Measurements from ENCODE around the gene VPS54. TPM values are rescaled to one million over a fixed set of nuclear protein-coding genes. Genes with fewer than 3 reads are reported as not detected.
A peak's percentile ranks its signal among the peaks of the same experiment; 100 is the strongest.

VPS54 gene
- total RNA-seq, 1 donor from 2014 or later: 44.3 TPM

DNA sequence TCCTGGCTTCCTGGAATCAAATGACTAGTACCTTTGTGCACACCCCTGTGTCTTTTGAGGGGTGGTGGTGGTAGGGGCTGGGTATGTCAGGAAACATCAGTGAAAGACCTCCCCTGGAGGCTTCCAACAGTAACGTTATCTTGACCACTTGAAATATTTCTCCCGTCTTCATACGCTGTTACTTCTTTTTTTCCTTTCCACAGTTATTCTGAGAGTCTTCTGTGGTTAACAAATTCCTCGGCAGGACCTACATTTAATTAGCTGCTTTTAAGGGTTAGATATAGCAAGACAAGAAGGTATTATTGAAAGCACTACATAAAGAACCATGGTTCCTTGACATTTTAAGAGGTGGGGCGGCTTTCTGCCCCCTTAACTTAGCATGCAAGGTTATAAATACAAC, 142.9 kb downstream of the VPS54 start:
- H3F3A ChIP-seq (ENCODE audit: low read depth): peaks cover 13% of the 10 kb centered on the region
- no peak overlapping the region for H3K4me2 ChIP-seq
- H3K9ac ChIP-seq: no peak overlapping the region
- H3K4me3 ChIP-seq: no peak overlapping the region
- no peak overlapping the region for H3K27ac Mint-ChIP-seq
- H3K27ac ChIP-seq: no peak overlapping the region
- H4K20me1 ChIP-seq (ENCODE audit: low read depth): peaks cover 9% of the 10 kb centered on the region
- no peak overlapping the region for H3K4me3 Mint-ChIP-seq
- H3K36me3 ChIP-seq: peaks cover 7% of the 10 kb centered on the region
- H3K79me2 ChIP-seq (ENCODE audit: low read depth): peaks cover 73% of the 10 kb centered on the region
- TF ChIP-seq CTCF (IDR thresholded peaks at IDR 0.05): no peak
- TF ChIP-seq EZH2phosphoT487 (IDR thresholded peaks at IDR 0.05): no peak
- no peak for TF ChIP-seq EZH2 (IDR thresholded peaks at IDR 0.05)
- no peaks in the 10 kb centered on the region for H3K9me3 ChIP-seq (ENCODE audit: low read depth)
- H3K4me1 Mint-ChIP-seq: peaks cover 12% of the 10 kb centered on the region
- H3K36me3 Mint-ChIP-seq: peaks cover 35% of the 10 kb centered on the region
- H3K9me3 Mint-ChIP-seq: peaks cover 11% of the 10 kb centered on the region
- H2AFZ ChIP-seq (replicated peaks): no peak overlapping the region
- DNase-seq (ENCODE audit: low spot score): no peak
- H3K4me1 ChIP-seq: peaks cover 19% of the 10 kb centered on the region
- no peaks in the 10 kb centered on the region for H3K27me3 Mint-ChIP-seq (ENCODE audit: insufficient read depth, low read depth)
- H3K27me3 ChIP-seq: no peaks in the 10 kb centered on the region

DNA sequence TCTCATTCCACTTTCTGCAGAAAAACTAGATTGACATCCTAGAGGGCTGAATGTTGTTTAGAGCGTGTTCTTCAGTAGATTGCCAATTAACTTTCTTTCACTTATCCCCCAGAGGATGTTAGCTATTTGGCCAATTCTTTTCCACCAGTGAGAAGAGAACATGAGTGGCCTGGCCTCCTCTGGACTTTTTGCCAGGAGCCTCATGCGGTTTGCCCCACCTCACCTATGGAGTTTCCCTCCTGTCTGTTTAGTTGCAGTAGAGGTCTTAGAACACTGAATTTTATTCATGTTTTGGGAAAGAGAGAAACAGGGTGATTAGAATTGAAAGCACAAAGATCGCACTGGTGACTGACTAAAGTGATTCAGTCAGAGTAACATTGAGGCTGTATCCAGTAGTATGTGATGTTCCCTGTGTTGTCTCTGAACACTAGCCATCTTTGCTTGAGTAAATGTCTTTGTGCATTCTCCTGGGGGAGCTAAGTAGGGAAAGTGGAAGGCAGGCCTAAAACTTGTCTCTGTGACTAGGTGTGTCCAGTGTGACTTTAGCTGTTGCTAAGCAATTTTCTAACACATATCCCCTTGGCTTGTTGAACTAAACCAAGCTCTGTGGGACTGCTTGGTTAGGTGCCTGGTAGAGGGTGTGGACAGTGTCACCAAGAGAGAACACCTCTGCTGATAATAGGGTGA, 143.5 kb downstream of the VPS54 start:
- Histone ChIP-seq H4K20me1 (ENCODE audit: low read depth) (peaks cover 7% of the 10 kb centered on the region), H3K4me2 (no peak overlapping the region), H3K4me3 (no peak overlapping the region), H2AFZ (replicated peaks) (no peak overlapping the region), H3F3A (ENCODE audit: low read depth) (peaks cover 13% of the 10 kb centered on the region), H3K9ac (no peak overlapping the region), H3K79me2 (ENCODE audit: low read depth) (peaks cover 77% of the 10 kb centered on the region), H3K4me1 (peaks cover 22% of the 10 kb centered on the region), H3K9me3 (ENCODE audit: low read depth) (no peaks in the 10 kb centered on the region), H3K27me3 (no peaks in the 10 kb centered on the region), H3K36me3 (peaks cover 7% of the 10 kb centered on the region), H3K27ac (peak overlapping the region; percentile 54)
- Mint-ChIP-seq H3K27ac (no peak overlapping the region), H3K27me3 (ENCODE audit: insufficient read depth, low read depth) (peaks cover 3% of the 10 kb centered on the region), H3K9me3 (peaks cover 11% of the 10 kb centered on the region), H3K4me3 (no peak overlapping the region), H3K4me1 (peaks cover 10% of the 10 kb centered on the region), H3K36me3 (peaks cover 35% of the 10 kb centered on the region)
- no peak for TF ChIP-seq CTCF (IDR thresholded peaks at IDR 0.05)
- TF ChIP-seq EZH2phosphoT487 (IDR thresholded peaks at IDR 0.05): no peak
- no peak for DNase-seq (ENCODE audit: low spot score)

- Mint-ChIP-seq H3K36me3 (peaks cover 35% of the 10 kb centered on the region), H3K9me3 (peaks cover 11% of the 10 kb centered on the region), H3K4me1 (peaks cover 9% of the 10 kb centered on the region), H3K27me3 (ENCODE audit: insufficient read depth, low read depth) (peaks cover 3% of the 10 kb centered on the region), H3K4me3 (no peak overlapping the region), H3K27ac (no peak overlapping the region)
- H3K4me1 ChIP-seq: peaks cover 21% of the 10 kb centered on the region
- peaks cover 1% of the 10 kb centered on the region for H4K20me1 ChIP-seq (ENCODE audit: low read depth)
- DNase-seq (ENCODE audit: low spot score): no peak
- no peaks in the 10 kb centered on the region for H3K27me3 ChIP-seq
- H3K4me3 ChIP-seq: no peak overlapping the region
- H3K36me3 ChIP-seq: peaks cover 7% of the 10 kb centered on the region
- H3K9me3 ChIP-seq (ENCODE audit: low read depth): no peaks in the 10 kb centered on the region
- peak overlapping the region; percentile 54 for H3K27ac ChIP-seq
- peaks cover 11% of the 10 kb centered on the region for H3F3A ChIP-seq (ENCODE audit: low read depth)
- no peak for TF ChIP-seq EZH2 (IDR thresholded peaks at IDR 0.05)
- no peak for TF ChIP-seq EZH2phosphoT487 (IDR thresholded peaks at IDR 0.05)
- no peak for TF ChIP-seq CTCF (IDR thresholded peaks at IDR 0.05)
- no peak overlapping the region for H3K9ac ChIP-seq
- H2AFZ ChIP-seq (replicated peaks): no peak overlapping the region
- peaks cover 77% of the 10 kb centered on the region for H3K79me2 ChIP-seq (ENCODE audit: low read depth)
- H3K4me2 ChIP-seq: no peak overlapping the region
Measured at GRCh38 chr2:63875131-63875527, 144.1 kb downstream of the VPS54 start.
